ENCODE measurements around the gene DTNB. TPM values are rescaled to one million over a fixed set of nuclear protein-coding genes. Genes with fewer than 3 reads are reported as not detected.

The DTNB gene
- total RNA-seq, 1 donor from 2014 or later, result 8.5 TPM

- Mint-ChIP-seq H3K36me3 (ENCODE audit: low read depth) (no peaks in the 10 kb centered on the region), H3K9me3 (ENCODE audit: low read depth) (no peaks in the 10 kb centered on the region), H3K4me1 (ENCODE audit: low read depth) (peaks cover 9% of the 10 kb centered on the region), H3K27ac (ENCODE audit: unreplicated experiment) (no peak overlapping the region), H3K27me3 (ENCODE audit: low read depth) (no peaks in the 10 kb centered on the region), H3K4me3 (ENCODE audit: unreplicated experiment) (no peak overlapping the region)
- TF ChIP-seq CTCF (IDR thresholded peaks at IDR 0.05), result no peak
- no peak for DNase-seq (ENCODE audit: low spot score)
Measured at GRCh38 chr2:25334482-25334881, 338.9 kb downstream of the DTNB start.

GRCh38 chr2:25333981-25334380, 339.4 kb downstream of the DTNB start:
- Mint-ChIP-seq H3K4me3 (ENCODE audit: unreplicated experiment) (no peak overlapping the region), H3K36me3 (ENCODE audit: low read depth) (no peaks in the 10 kb centered on the region), H3K27ac (ENCODE audit: unreplicated experiment) (no peak overlapping the region), H3K27me3 (ENCODE audit: low read depth) (no peaks in the 10 kb centered on the region), H3K9me3 (ENCODE audit: low read depth) (no peaks in the 10 kb centered on the region), H3K4me1 (ENCODE audit: low read depth) (peaks cover 9% of the 10 kb centered on the region)
- no peak for DNase-seq (ENCODE audit: low spot score)
- TF ChIP-seq CTCF (IDR thresholded peaks at IDR 0.05), result no peak

GRCh38 chr2:25332571-25332970, 340.8 kb downstream of the DTNB start:
- no peaks in the 10 kb centered on the region for H3K27me3 Mint-ChIP-seq (ENCODE audit: low read depth)
- no peak overlapping the region for H3K27ac Mint-ChIP-seq (ENCODE audit: unreplicated experiment)
- peaks cover 9% of the 10 kb centered on the region for H3K4me1 Mint-ChIP-seq (ENCODE audit: low read depth)
- no peaks in the 10 kb centered on the region for H3K9me3 Mint-ChIP-seq (ENCODE audit: low read depth)
- no peak overlapping the region for H3K4me3 Mint-ChIP-seq (ENCODE audit: unreplicated experiment)
- H3K36me3 Mint-ChIP-seq (ENCODE audit: low read depth), result peaks cover 3% of the 10 kb centered on the region
- DNase-seq (ENCODE audit: low spot score), result no peak
- no peak for TF ChIP-seq CTCF (IDR thresholded peaks at IDR 0.05)

GRCh38 chr2:25331686-25332365, 341.6 kb downstream of the DTNB start:
- Mint-ChIP-seq H3K4me3 (ENCODE audit: unreplicated experiment) (no peak overlapping the region), H3K27ac (ENCODE audit: unreplicated experiment) (no peak overlapping the region), H3K27me3 (ENCODE audit: low read depth) (no peaks in the 10 kb centered on the region), H3K4me1 (ENCODE audit: low read depth) (peaks cover 9% of the 10 kb centered on the region), H3K36me3 (ENCODE audit: low read depth) (peaks cover 10% of the 10 kb centered on the region), H3K9me3 (ENCODE audit: low read depth) (peaks cover 3% of the 10 kb centered on the region)
- no peak for TF ChIP-seq CTCF (IDR thresholded peaks at IDR 0.05)
- DNase-seq (ENCODE audit: low spot score), result no peak

- no peaks in the 10 kb centered on the region for H3K27me3 Mint-ChIP-seq (ENCODE audit: low read depth)
- DNase-seq (ENCODE audit: low spot score), result no peak
- TF ChIP-seq CTCF (IDR thresholded peaks at IDR 0.05), result no peak
Measured at GRCh38 chr2:25330937-25331336, 342.4 kb downstream of the DTNB start.

More at GRCh38 chr2:25330937-25331336, 342.4 kb downstream of the DTNB start:
- Mint-ChIP-seq H3K4me1 (ENCODE audit: low read depth) (peaks cover 9% of the 10 kb centered on the region), H3K27ac (ENCODE audit: unreplicated experiment) (no peak overlapping the region), H3K9me3 (ENCODE audit: low read depth) (peaks cover 7% of the 10 kb centered on the region), H3K4me3 (ENCODE audit: unreplicated experiment) (no peak overlapping the region), H3K36me3 (ENCODE audit: low read depth) (peaks cover 15% of the 10 kb centered on the region)
